ENCODE measurements around the gene FGFR3. TPM values are rescaled to one million over a fixed set of nuclear protein-coding genes. Genes with fewer than 3 reads are reported as not detected.

FGFR3 gene
- total RNA-seq, 1 donor from 2014 or later = 44.3 TPM

- H3K36me3 Mint-ChIP-seq = no peaks in the 10 kb centered on the region
- H3K9me3 Mint-ChIP-seq = no peaks in the 10 kb centered on the region
- peaks cover 27% of the 10 kb centered on the region for H3K4me1 Mint-ChIP-seq (ENCODE audit: unreplicated experiment)
- peak within 1 kb of the TSS; percentile 61 for H3K27ac Mint-ChIP-seq
- peak; percentile 98 for DNase-seq (ENCODE audit: extremely low spot score, unreplicated experiment)
- no peaks in the 10 kb centered on the region for H3K27me3 Mint-ChIP-seq
- peak; percentile 49 for TF ChIP-seq CTCF (conservative IDR thresholded peaks at IDR 0.05)
- H3K4me3 Mint-ChIP-seq = peak within 1 kb of the TSS; percentile 86
Observed at GRCh38 chr4:1856071-1856942, 63.2 kb downstream of the FGFR3 start, which contains the start of gene LETM1. LETM1 (minus strand) TSS chr4:1856156; CDS start chr4:1855950, 206 bp downstream.

- H3K36me3 Mint-ChIP-seq = no peaks in the 10 kb centered on the region
- TF ChIP-seq CTCF (conservative IDR thresholded peaks at IDR 0.05) = no peak
- no peaks in the 10 kb centered on the region for H3K9me3 Mint-ChIP-seq
- DNase-seq (ENCODE audit: extremely low spot score, unreplicated experiment) = no peak
- peak overlapping the region; percentile 61 for H3K27ac Mint-ChIP-seq
- H3K4me3 Mint-ChIP-seq = peak overlapping the region; percentile 86
- H3K4me1 Mint-ChIP-seq (ENCODE audit: unreplicated experiment) = peaks cover 27% of the 10 kb centered on the region
- H3K27me3 Mint-ChIP-seq = no peaks in the 10 kb centered on the region
Observed at GRCh38 chr4:1856943-1857699, 64.0 kb downstream of the FGFR3 start.

- peaks cover 25% of the 10 kb centered on the region for H3K4me1 Mint-ChIP-seq (ENCODE audit: unreplicated experiment)
Observed at GRCh38 chr4:1857931-1858330, 64.8 kb downstream of the FGFR3 start.

More at GRCh38 chr4:1857931-1858330, 64.8 kb downstream of the FGFR3 start:
- H3K4me3 Mint-ChIP-seq = no peak overlapping the region
- no peak for TF ChIP-seq CTCF (conservative IDR thresholded peaks at IDR 0.05)
- H3K36me3 Mint-ChIP-seq = no peaks in the 10 kb centered on the region
- no peaks in the 10 kb centered on the region for H3K27me3 Mint-ChIP-seq
- no peak overlapping the region for H3K27ac Mint-ChIP-seq
- no peak for DNase-seq (ENCODE audit: extremely low spot score, unreplicated experiment)
- H3K9me3 Mint-ChIP-seq = no peaks in the 10 kb centered on the region

Other genes starting within 250 kb of the FGFR3 start
- 0.90 and 3.2 TPM in 2 replicates for gene FAM53A, start 109.0 kb upstream of the FGFR3 start, total RNA-seq (ENCODE audit: low replicate concordance)
- 40.2 and 46.0 TPM in 2 replicates for gene SLBP, start 81.0 kb upstream of the FGFR3 start, total RNA-seq (ENCODE audit: low replicate concordance)
- gene TMEM129, start 72.0 kb upstream of the FGFR3 start, total RNA-seq (ENCODE audit: low replicate concordance) = 38.5 and 41.0 TPM in 2 replicates
- 35.9 and 91.4 TPM in 2 replicates for gene TACC3, start 71.8 kb upstream of the FGFR3 start, total RNA-seq (ENCODE audit: low replicate concordance)
- gene LETM1, start 62.9 kb downstream of the FGFR3 start, total RNA-seq (ENCODE audit: low replicate concordance) = 61.1 and 64.3 TPM in 2 replicates
- gene NSD2, start 78.1 kb downstream of the FGFR3 start, total RNA-seq (ENCODE audit: low replicate concordance) = 70.6 and 156 TPM in 2 replicates
- gene NELFA, start 215.7 kb downstream of the FGFR3 start, total RNA-seq (ENCODE audit: low replicate concordance) = 42.2 and 44.8 TPM in 2 replicates